Measurements from ENCODE around the gene CHKB. TPM values are rescaled to one million over a fixed set of nuclear protein-coding genes. Genes with fewer than 3 reads are reported as not detected.

Gene CHKB
- total RNA-seq, 1 experiment from 2014 or later, result 55.1 TPM

GRCh38 chr22:50610581-50610980, 27.9 kb upstream of the CHKB start (continued):
- TF ChIP-seq REST (IDR thresholded peaks at IDR 0.05; ENCODE audit: low read depth), result no peak
- no peak for TF ChIP-seq SRF (IDR thresholded peaks at IDR 0.05; ENCODE audit: low read depth)
- no peak for TF ChIP-seq TCF7L2 (IDR thresholded peaks at IDR 0.05; ENCODE audit: borderline replicate concordance, extremely low read depth, insufficient read depth, insufficient read length)
- no peak for TF ChIP-seq EZH2phosphoT487 (IDR thresholded peaks at IDR 0.05; ENCODE audit: borderline replicate concordance)
- no peak for TF ChIP-seq ZNF274 (IDR thresholded peaks at IDR 0.05; ENCODE audit: low read depth, low read length)
- no peak for TF ChIP-seq SIN3A (IDR thresholded peaks at IDR 0.05; ENCODE audit: low read depth)
- no peak for TF ChIP-seq ELF1 (IDR thresholded peaks at IDR 0.05; ENCODE audit: borderline replicate concordance, low read depth)

DNA sequence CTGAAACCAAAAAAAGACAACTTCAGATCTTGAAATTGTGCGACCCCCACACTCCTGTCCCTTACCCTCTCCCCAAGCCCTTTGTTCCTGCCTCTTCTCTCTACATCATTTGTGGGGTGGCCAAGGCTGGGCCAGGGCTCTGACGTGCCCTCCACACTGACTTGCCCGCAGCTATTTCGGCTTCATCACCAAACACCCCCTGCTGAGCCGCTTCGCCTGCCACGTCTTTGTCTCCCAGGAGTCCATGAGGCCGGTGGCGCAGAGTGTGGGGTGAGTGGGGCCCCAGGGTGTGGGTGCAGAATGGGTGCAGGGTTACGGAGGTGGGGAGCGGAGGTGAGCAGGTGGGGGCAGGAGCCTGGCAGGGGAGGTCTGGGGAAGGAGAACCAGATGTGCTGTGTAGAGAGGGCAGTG, 27.4 kb upstream of the CHKB start:
- H3K9me3 ChIP-seq (ENCODE audit: control insufficient read depth in 1 of 2, insufficient read depth in 1 of 2, low read depth in 1 of 2, low read length in 2 of 2), result no peaks in the 10 kb centered on the region
- RAD21 ChIA-PET (ENCODE audit: low non-redundant PET in 1 of 2, low total read pairs in 2 of 2, uncharacterized antibody in 2 of 2, unreplicated experiment in 2 of 2), result no interaction called here
- no peak overlapping the region for H3K27ac ChIP-seq (ENCODE audit: low read depth, low read length)
- ATAC-seq, result no peak
- H3K4me2 ChIP-seq (ENCODE audit: low read length), result no peak overlapping the region
- no TSS peak for BruUV-seq (replicated peaks)
- intact Hi-C loops (cut with micrococcal nuclease), result no loop called here
- no peaks in the 10 kb centered on the region for H4K20me1 ChIP-seq (ENCODE audit: insufficient read depth)
- H3K9me2 ChIP-seq (ENCODE audit: insufficient read depth), result no peaks in the 10 kb centered on the region
- no peak overlapping the region for H3K9ac ChIP-seq (ENCODE audit: low read length)
- no peaks in the 10 kb centered on the region for H3K79me2 ChIP-seq (ENCODE audit: insufficient read depth, low read length)
- no peak for DNase-seq (ENCODE audit: low read depth, low spot score)
- H3K4me1 ChIP-seq (ENCODE audit: control insufficient read depth in 1 of 2, insufficient read depth in 2 of 2, low read length in 2 of 2), result peaks cover 19 to 28% of the 10 kb centered on the region in 2 experiments
- no peak overlapping the region for H3K4me3 ChIP-seq (replicated peaks in 1 of 2; ENCODE audit: low read depth in 1 of 2, low read length in 2 of 2)
- H3K36me3 ChIP-seq (ENCODE audit: control insufficient read depth in 1 of 2, insufficient read depth in 2 of 2, low read length in 2 of 2), result no peaks in the 10 kb centered on the region
- no peak overlapping the region for H2AFZ ChIP-seq (ENCODE audit: low read depth, low read length, poor library complexity, severe bottlenecking)
- CTCF ChIA-PET, result no interaction called here
- POLR2A ChIA-PET, result no interaction called here
- H3K27me3 ChIP-seq (ENCODE audit: insufficient read depth, low read length), result no peaks in the 10 kb centered on the region
- TF ChIP-seq YY1 (IDR thresholded peaks at IDR 0.05; ENCODE audit: extremely low read depth, insufficient replicate concordance, low read depth, low read length) (no peak), ZNF274 (IDR thresholded peaks at IDR 0.05; ENCODE audit: low read depth, low read length) (no peak), ZBTB33 (IDR thresholded peaks at IDR 0.05; ENCODE audit: extremely low read depth, insufficient replicate concordance, low read length) (no peak), FOSL1 (IDR thresholded peaks at IDR 0.05; ENCODE audit: low read depth) (no peak), SP1 (IDR thresholded peaks at IDR 0.05; ENCODE audit: low read depth) (no peak), POLR2A (IDR thresholded peaks at IDR 0.05; ENCODE audit: borderline replicate concordance, extremely low read depth, insufficient read depth, insufficient read length) (no peak)
